ENCODE results near the gene CARNS1. TPM values are rescaled to one million over a fixed set of nuclear protein-coding genes. Genes with fewer than 3 reads are reported as not detected.

Gene CARNS1
- total and polyA plus RNA-seq, 2 of the 8 experiments (the other 6 are each of a cell fraction or from before 2014, with no cell fraction given): 0.82 to 1.1 TPM

- no peak overlapping the region for H3K23ac ChIP-seq (ENCODE audit: insufficient read length)
- 0 out of 2 replicates have a peak overlapping the region, but pooled peaks have one; percentile 21 for H2BK15ac ChIP-seq (ENCODE audit: low read length)
- H2AFZ ChIP-seq (ENCODE audit: low read length): no peak overlapping the region
- no peak overlapping the region for H3K9ac ChIP-seq (replicated peaks in 1 of 4; ENCODE audit: extremely low read depth in 1 of 4, low read depth in 3 of 4, low read length in 3 of 4)
- no peaks in the 10 kb centered on the region for H3K36me3 ChIP-seq (ENCODE audit: control insufficient read depth in 2 of 4, insufficient read depth in 4 of 4, low read length in 3 of 4)
- H2BK5ac ChIP-seq (ENCODE audit: low read depth, low read length): no peak overlapping the region
- no peaks in the 10 kb centered on the region for H3K79me2 ChIP-seq (ENCODE audit: control insufficient read depth in 1 of 2, insufficient read depth in 2 of 2, low read length in 2 of 2)
- H4K8ac ChIP-seq (ENCODE audit: extremely low read depth, insufficient read depth, low read length): peak overlapping the region; percentile 46; the same call in 1 of the 2 replicates
- DNase-seq (ENCODE audit: low read depth in 1 of 2, low spot score in 2 of 2): no peak
- H2AK5ac ChIP-seq (ENCODE audit: low read depth, low read length): no peak overlapping the region
- H3K56ac ChIP-seq (replicated peaks; ENCODE audit: insufficient read length, low read depth, low read length): no peak overlapping the region
- CTCF ChIA-PET (ENCODE audit: partially characterized antibody): interaction anchor here (0.6 to 34.8 kb wide), 13 partner anchors 7 to 208 kb away, joined by 3 to 1305 read pairs (median 4); partner anchors contain the start of genes CLCF1, PITPNM1 and POLD4
- H3K18ac ChIP-seq (ENCODE audit: extremely low read depth, low read length): no peak overlapping the region
- no peak overlapping the region for H2BK20ac ChIP-seq (ENCODE audit: low read length)
- no peak overlapping the region for H2BK120ac ChIP-seq (replicated peaks; ENCODE audit: low read depth, low read length)
- no peak overlapping the region for H4K91ac ChIP-seq (replicated peaks; ENCODE audit: insufficient read length, low read length)
- POLR2A ChIA-PET (ENCODE audit: partially characterized antibody): interaction anchor here (0.6 to 2.2 kb wide), 8 partner anchors 9 to 104 kb away, joined by 3 to 7 read pairs (median 4); partner anchors contain the start of genes CLCF1 and POLD4
- no peak overlapping the region for H3K4me2 ChIP-seq (ENCODE audit: insufficient read depth in 1 of 2, low read depth in 2 of 2, low read length in 2 of 2)
- 79% methylated on average over 9 of the region's 9 CpGs; no CpG with 5 or more reads in 1 of the 2 experiments for WGBS, 2 experiments (ENCODE audit: extremely low coverage in 1 of 2, insufficient coverage in 1 of 2, insufficient read length in 1 of 2, insufficient replicate concordance in 2 of 2, low coverage in 1 of 2, low lambda C conversion rate in 2 of 2, missing lambda C conversion rate in 1 of 2)
- H3K14ac ChIP-seq (ENCODE audit: insufficient read length): no peak overlapping the region
- no peak overlapping the region for H3K4ac ChIP-seq (replicated peaks; ENCODE audit: insufficient read length, low read depth, low read length)
- no peak overlapping the region for H3K4me3 ChIP-seq (ENCODE audit: extremely low read depth in 1 of 4, insufficient read depth in 2 of 4, low read depth in 3 of 4, low read length in 4 of 4)
- peak overlapping the region; percentile 68; the same call in 1 of the 2 replicates for H2BK12ac ChIP-seq (ENCODE audit: low read depth, low read length)
- H3K79me1 ChIP-seq (ENCODE audit: low read depth, low read length): no peaks in the 10 kb centered on the region
- peaks cover 7% of the 10 kb centered on the region for H3K23me2 ChIP-seq (ENCODE audit: low read depth, low read length)
- no peak for FAIRE-seq
- H4K20me1 ChIP-seq (replicated peaks in 1 of 2; ENCODE audit: control insufficient read depth in 1 of 2, insufficient read depth in 2 of 2, low read length in 2 of 2): peaks cover 0 to 2% of the 10 kb centered on the region in 2 experiments
- H4K5ac ChIP-seq (ENCODE audit: insufficient read length, low read depth, low read length): no peak overlapping the region
- no peaks in the 10 kb centered on the region for H3K9me3 ChIP-seq (ENCODE audit: insufficient read depth in 2 of 2, low read depth in 1 of 2, low read length in 1 of 2)
- peaks cover 0 to 4% (median 3%) of the 10 kb centered on the region in 4 experiments; a peak in 2 of 7 replicates for H3K4me1 ChIP-seq (replicated peaks in 1 of 4; ENCODE audit: control insufficient read depth in 3 of 4, insufficient read depth in 4 of 4, low read length in 3 of 4)
- peaks cover 0 to 11% (median 6%) of the 10 kb centered on the region in 4 experiments; a peak in 4 of 7 replicates for H3K27me3 ChIP-seq (replicated peaks in 1 of 4; ENCODE audit: control insufficient read depth in 3 of 4, extremely low read depth in 1 of 4, insufficient read depth in 3 of 4, low read length in 3 of 4)
- H3K27ac ChIP-seq (ENCODE audit: low read depth, low read length): no peak overlapping the region
- TF ChIP-seq RFX5 (IDR thresholded peaks at IDR 0.05; ENCODE audit: borderline replicate concordance, low read depth, low read length) (no peak), CHD1 (IDR thresholded peaks at IDR 0.05; ENCODE audit: low read depth, low read length) (no peak)
Observed at GRCh38 chr11:67387069-67387468, 28.4 kb upstream of the CARNS1 start.
